NCI-H2171 (cell line): Measurements from ENCODE around the gene ACTA2.
"Not testable (repeated sequence)": the region's sequence is repeated elsewhere in the genome, so short reads cannot be mapped to it uniquely, and the experiment has no call there.

Experiments
- DNase-seq: peaks from one replicate; lab custom pipeline; 2025; lab: John Stamatoyannopoulos, UW

Gene ACTA2

GRCh38 chr10:88949912-88950837, 2.4 kb downstream of the ACTA2 start:
- no peak for DNase-seq

GRCh38 chr10:88949051-88949450, 3.5 kb downstream of the ACTA2 start:
- DNase-seq: no peak

GRCh38 chr10:88946965-88947590, 5.5 kb downstream of the ACTA2 start:
- DNase-seq: no peak

- DNase-seq: no peak
These were observed 6.4 kb downstream of the ACTA2 start for GRCh38 chr10:88946200-88946599.

- DNase-seq: no peak
These were observed 7.8 kb downstream of the ACTA2 start for GRCh38 chr10:88944813-88945212.

DNA sequence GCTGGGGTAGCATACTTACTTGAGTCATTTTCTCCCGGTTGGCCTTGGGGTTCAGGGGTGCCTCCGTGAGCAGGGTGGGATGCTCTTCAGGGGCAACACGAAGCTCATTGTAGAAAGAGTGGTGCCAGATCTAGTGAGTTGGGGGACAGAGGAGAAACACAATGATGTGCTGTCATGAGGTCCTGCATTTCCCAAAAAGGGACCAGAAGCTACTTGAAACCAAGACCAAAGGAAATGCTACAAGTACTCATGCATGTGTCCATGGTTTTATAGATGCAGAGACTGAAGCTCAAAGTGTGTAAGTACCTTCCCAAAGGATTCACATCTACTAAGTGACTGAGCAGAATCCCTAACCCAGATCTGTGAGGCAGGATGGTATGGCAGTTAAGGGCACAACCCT, 8.8 kb downstream of the ACTA2 start:
- no peak for DNase-seq

DNA sequence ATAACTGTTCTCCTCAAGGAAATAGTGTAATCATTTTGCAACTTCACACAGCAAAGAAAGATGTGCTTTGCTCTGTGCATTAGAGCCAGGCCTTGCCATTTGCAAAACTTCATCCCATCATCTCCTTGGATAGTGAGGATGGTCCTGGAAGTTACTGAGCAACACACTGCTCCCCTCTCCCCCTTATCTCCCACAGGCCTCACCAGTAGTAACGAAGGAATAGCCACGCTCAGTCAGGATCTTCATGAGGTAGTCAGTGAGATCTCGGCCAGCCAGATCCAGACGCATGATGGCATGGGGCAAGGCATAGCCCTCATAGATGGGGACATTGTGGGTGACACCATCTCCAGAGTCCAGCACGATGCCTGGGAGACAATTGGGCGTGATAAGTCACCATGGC, 11.5 kb downstream of the ACTA2 start:
- DNase-seq: no peak

GRCh38 chr10:88938938-88939337, 13.6 kb downstream of the ACTA2 start:
- no peak for DNase-seq

GRCh38 chr10:88938039-88938438, 14.5 kb downstream of the ACTA2 start:
- DNase-seq: no peak

- DNase-seq: no peak
These were observed 15.9 kb downstream of the ACTA2 start for GRCh38 chr10:88936656-88937055.

GRCh38 chr10:88934900-88935672, 17.5 kb downstream of the ACTA2 start:
- DNase-seq: no peak

DNA sequence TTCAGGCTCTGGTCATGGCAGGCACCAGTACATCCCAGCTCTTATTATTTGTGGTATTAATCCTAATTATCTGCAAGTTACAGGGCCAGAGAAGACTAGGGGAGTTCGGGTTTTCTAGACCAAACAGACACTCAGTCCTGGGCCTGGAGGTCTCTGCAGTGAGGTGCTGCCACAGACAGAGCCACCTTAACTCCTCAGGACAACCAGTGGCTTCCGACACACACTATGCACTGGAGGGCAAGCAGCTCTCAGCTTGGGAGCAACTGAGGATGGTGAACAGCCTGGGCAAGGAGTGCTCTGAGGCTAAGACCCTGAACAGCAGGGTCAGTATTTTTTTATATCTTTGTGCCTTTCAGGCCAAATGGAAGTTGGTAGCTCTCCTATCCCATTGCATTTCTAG, 19.0 kb downstream of the ACTA2 start:
- no peak for DNase-seq

DNA sequence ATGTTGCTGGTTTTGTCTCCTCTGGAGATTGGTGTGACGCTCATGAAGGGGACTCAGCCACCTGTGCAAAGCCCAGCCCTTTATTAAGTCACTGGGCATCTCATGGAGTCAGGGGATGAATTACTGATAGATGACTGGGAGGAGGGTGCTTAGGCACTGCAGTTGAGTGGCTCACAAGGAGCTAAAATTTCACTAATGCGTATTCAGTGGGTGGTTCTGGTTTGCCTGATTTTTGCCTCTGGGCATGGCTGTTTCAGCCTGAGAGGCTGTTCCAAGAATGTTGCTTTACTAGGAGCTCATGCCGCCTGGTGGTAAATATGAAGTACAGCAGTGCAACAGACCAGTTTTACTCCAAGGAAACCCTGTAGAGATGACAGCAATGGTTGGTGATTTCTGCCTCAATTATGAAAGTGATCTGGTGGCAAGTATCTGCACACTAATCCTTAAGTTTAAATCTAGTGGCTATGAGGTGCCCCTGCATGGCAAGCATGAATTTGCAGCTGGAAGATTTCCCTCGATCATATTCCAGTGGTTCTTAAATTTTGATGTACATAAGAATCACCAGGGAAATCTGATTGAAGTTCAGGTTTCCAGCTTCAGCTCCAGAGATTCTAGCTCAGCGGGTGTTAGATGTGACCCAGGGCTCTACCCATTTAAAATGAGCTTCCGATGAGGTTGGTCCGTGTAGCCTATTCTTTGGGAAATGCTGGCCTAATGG, 19.9 kb downstream of the ACTA2 start:
- no peak for DNase-seq

DNA sequence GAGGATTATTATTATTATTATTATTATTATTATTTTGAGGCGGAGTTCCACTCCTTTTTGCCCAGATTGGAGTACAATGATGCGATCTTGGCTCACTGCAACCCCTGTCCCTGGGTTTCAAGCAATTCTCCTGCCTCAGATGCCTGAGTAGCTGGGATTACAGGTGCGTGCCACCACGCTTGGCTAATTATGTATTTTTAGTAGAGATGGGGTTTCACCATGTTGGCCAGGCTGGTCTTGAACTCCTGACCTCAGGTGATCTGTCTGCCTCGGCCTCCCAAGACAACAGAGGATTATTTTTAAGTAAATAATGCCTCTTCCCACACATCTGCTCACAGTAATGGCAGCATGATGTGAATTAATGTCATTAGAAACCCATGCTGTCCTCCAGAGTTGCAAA, 20.5 kb downstream of the ACTA2 start:
- DNase-seq: not testable (repeated sequence)

DNA sequence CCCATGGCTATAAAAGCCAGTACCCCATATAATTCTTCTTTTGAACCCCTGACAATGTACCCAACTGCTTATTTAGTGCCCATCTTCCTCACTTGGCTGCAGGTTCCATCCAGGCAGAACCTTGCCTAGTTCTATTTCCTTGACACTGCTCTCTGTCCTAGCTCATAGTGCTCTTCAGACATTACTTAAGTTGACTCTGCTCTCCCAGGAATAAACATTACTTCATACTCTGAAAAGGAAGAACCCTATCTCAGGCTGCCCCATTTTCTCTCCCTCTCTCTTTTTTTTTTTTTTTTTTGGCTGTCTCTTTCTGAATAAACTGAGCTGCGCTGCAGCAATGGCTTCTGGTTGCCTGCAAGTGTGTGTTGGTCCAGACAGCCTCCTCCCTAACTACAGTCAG, 21.0 kb downstream of the ACTA2 start:
- DNase-seq: no peak

DNA sequence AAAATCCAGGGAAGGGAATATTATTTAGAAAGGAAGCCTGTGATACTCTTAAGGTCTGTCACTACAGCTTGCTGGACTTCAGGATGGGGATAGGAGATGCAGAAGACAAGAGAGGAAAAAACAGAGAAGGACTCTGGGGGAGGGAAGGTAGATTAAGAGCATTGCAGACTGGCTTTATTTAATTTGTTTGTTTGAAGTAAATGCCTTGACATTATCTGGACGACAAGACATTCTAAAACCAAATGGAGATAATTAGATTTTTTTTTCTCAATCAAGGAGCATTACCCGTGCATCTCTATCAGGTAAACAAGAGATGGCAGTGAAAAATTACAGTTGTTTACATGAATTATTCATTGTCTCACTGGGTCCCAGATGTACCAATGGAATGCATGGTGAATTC, 24.3 kb downstream of the ACTA2 start:
- DNase-seq: no peak

- DNase-seq: no peak
These were observed 25.2 kb downstream of the ACTA2 start for GRCh38 chr10:88927416-88927690.

GRCh38 chr10:88926566-88927415, 25.8 kb downstream of the ACTA2 start:
- DNase-seq: no peak

DNA sequence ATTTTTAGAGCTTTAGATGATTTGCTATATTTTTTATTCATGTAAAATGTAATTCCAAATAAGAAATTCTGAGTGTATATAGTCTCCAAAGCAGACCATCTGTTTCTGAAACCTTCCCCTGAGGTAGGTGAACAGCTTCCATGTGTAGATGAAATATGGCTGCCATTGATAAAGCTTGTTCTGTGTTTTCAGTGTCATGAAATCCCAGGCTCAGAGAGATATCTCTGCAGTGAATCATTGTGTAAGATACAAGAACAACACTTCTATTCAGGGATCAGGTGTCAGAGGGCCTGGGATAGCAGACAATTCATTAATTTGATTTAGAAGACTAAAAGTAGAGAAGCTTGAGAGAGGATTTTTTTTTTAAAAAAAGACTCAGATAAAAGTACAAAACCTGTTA, 29.1 kb downstream of the ACTA2 start:
- no peak for DNase-seq

- DNase-seq: no peak
These were observed 30.5 kb downstream of the ACTA2 start for GRCh38 chr10:88922041-88922440.

GRCh38 chr10:88920986-88921593, 31.5 kb downstream of the ACTA2 start:
- no peak for DNase-seq
